Measurements from ENCODE around the gene CLDN19.
A peak's percentile ranks its signal among the peaks of the same experiment; 100 is the strongest.
"Not testable (repeated sequence)": the region's sequence is repeated elsewhere in the genome, so short reads cannot be mapped to it uniquely, and the experiment has no call there.

Gene CLDN19

GRCh38 chr1:42737257-42737656 is 2.8 kb downstream of the CLDN19 start:
- Mint-ChIP-seq H3K27me3 (no peaks in the 10 kb centered on the region), H3K4me1 (peaks cover 6% of the 10 kb centered on the region), H3K36me3 (ENCODE audit: low read depth) (no peaks in the 10 kb centered on the region), H3K4me3 (no peak overlapping the region), H3K27ac (no peak overlapping the region), H3K9me3 (no peaks in the 10 kb centered on the region)
- ATAC-seq (no peak), DNase-seq (no peak)

GRCh38 chr1:42736571-42737200 is 3.4 kb downstream of the CLDN19 start:
- ATAC-seq = no peak
- H3K27me3 Mint-ChIP-seq = no peaks in the 10 kb centered on the region
- peaks cover 6% of the 10 kb centered on the region for H3K4me1 Mint-ChIP-seq
- no peak overlapping the region for H3K4me3 Mint-ChIP-seq
- H3K27ac Mint-ChIP-seq = no peak overlapping the region
- no peaks in the 10 kb centered on the region for H3K9me3 Mint-ChIP-seq
- no peaks in the 10 kb centered on the region for H3K36me3 Mint-ChIP-seq (ENCODE audit: low read depth)
- no peak for DNase-seq

- Mint-ChIP-seq H3K36me3 (ENCODE audit: low read depth) (no peaks in the 10 kb centered on the region), H3K27me3 (no peaks in the 10 kb centered on the region), H3K9me3 (no peaks in the 10 kb centered on the region), H3K4me1 (peaks cover 6% of the 10 kb centered on the region), H3K27ac (no peak overlapping the region), H3K4me3 (no peak overlapping the region)
- DNase-seq (peak; percentile 13), ATAC-seq (no peak)
Measured at GRCh38 chr1:42736152-42736551, 3.9 kb downstream of the CLDN19 start.

GRCh38 chr1:42735477-42736105 is 4.4 kb downstream of the CLDN19 start:
- H3K27ac Mint-ChIP-seq = no peak overlapping the region
- H3K4me3 Mint-ChIP-seq = no peak overlapping the region
- no peaks in the 10 kb centered on the region for H3K36me3 Mint-ChIP-seq (ENCODE audit: low read depth)
- ATAC-seq (no peak), DNase-seq (no peak)
- peaks cover 8% of the 10 kb centered on the region for H3K4me1 Mint-ChIP-seq
- H3K9me3 Mint-ChIP-seq = no peaks in the 10 kb centered on the region
- H3K27me3 Mint-ChIP-seq = no peaks in the 10 kb centered on the region

GRCh38 chr1:42735056-42735455 is 5.0 kb downstream of the CLDN19 start:
- H3K4me1 Mint-ChIP-seq = peaks cover 8% of the 10 kb centered on the region
- no peaks in the 10 kb centered on the region for H3K36me3 Mint-ChIP-seq (ENCODE audit: low read depth)
- no peak overlapping the region for H3K27ac Mint-ChIP-seq
- no peaks in the 10 kb centered on the region for H3K27me3 Mint-ChIP-seq
- no peaks in the 10 kb centered on the region for H3K9me3 Mint-ChIP-seq
- DNase-seq (no peak), ATAC-seq (no peak)
- no peak overlapping the region for H3K4me3 Mint-ChIP-seq

GRCh38 chr1:42734201-42735035 is 5.6 kb downstream of the CLDN19 start:
- no peak overlapping the region for H3K27ac Mint-ChIP-seq

GRCh38 chr1:42733415-42734200 is 6.4 kb downstream of the CLDN19 start:
- H3K27ac Mint-ChIP-seq = no peak overlapping the region
- H3K4me1 Mint-ChIP-seq = peaks cover 8% of the 10 kb centered on the region
- no peak for ATAC-seq
- H3K27me3 Mint-ChIP-seq = no peaks in the 10 kb centered on the region
- no peak overlapping the region for H3K4me3 Mint-ChIP-seq
- H3K9me3 Mint-ChIP-seq = no peaks in the 10 kb centered on the region
- no peak for DNase-seq
- H3K36me3 Mint-ChIP-seq (ENCODE audit: low read depth) = no peaks in the 10 kb centered on the region

More at GRCh38 chr1:42734201-42735035, 5.6 kb downstream of the CLDN19 start:
- no peak for DNase-seq
- Mint-ChIP-seq H3K4me3 (no peak overlapping the region), H3K4me1 (peaks cover 8% of the 10 kb centered on the region), H3K27me3 (no peaks in the 10 kb centered on the region), H3K36me3 (ENCODE audit: low read depth) (no peaks in the 10 kb centered on the region), H3K9me3 (no peaks in the 10 kb centered on the region)
- ATAC-seq = no peak

- ATAC-seq (no peak), DNase-seq (no peak)
- Mint-ChIP-seq H3K4me3 (no peak overlapping the region), H3K9me3 (no peaks in the 10 kb centered on the region), H3K4me1 (peaks cover 6% of the 10 kb centered on the region), H3K36me3 (ENCODE audit: low read depth) (no peaks in the 10 kb centered on the region), H3K27ac (no peak overlapping the region), H3K27me3 (no peaks in the 10 kb centered on the region)
Measured at GRCh38 chr1:42732126-42732680, 7.8 kb downstream of the CLDN19 start.

GRCh38 chr1:42731585-42731984 is 8.5 kb downstream of the CLDN19 start:
- H3K4me1 Mint-ChIP-seq = peaks cover 4% of the 10 kb centered on the region
- H3K27me3 Mint-ChIP-seq = no peaks in the 10 kb centered on the region
- H3K27ac Mint-ChIP-seq = no peak overlapping the region
- no peaks in the 10 kb centered on the region for H3K9me3 Mint-ChIP-seq
- ATAC-seq (no peak), DNase-seq (no peak)
- no peaks in the 10 kb centered on the region for H3K36me3 Mint-ChIP-seq (ENCODE audit: low read depth)
- no peak overlapping the region for H3K4me3 Mint-ChIP-seq

- H3K27me3 Mint-ChIP-seq = no peaks in the 10 kb centered on the region
- peak; percentile 65 for DNase-seq
- ATAC-seq = peak; percentile 83
- H3K9me3 Mint-ChIP-seq = no peaks in the 10 kb centered on the region
- peaks cover 2% of the 10 kb centered on the region for H3K4me1 Mint-ChIP-seq
- H3K36me3 Mint-ChIP-seq (ENCODE audit: low read depth) = no peaks in the 10 kb centered on the region
- H3K27ac Mint-ChIP-seq = no peak overlapping the region
- no peak overlapping the region for H3K4me3 Mint-ChIP-seq
Measured at GRCh38 chr1:42730988-42731387, 9.0 kb downstream of the CLDN19 start.

GRCh38 chr1:42730002-42730401 is 10.0 kb downstream of the CLDN19 start:
- Mint-ChIP-seq H3K36me3 (ENCODE audit: low read depth) (no peaks in the 10 kb centered on the region), H3K4me3 (no peak overlapping the region), H3K27me3 (no peaks in the 10 kb centered on the region), H3K9me3 (no peaks in the 10 kb centered on the region), H3K4me1 (peaks cover 2% of the 10 kb centered on the region), H3K27ac (no peak overlapping the region)
- ATAC-seq = no peak
- no peak for DNase-seq

- not testable (repeated sequence) for H3K27me3 Mint-ChIP-seq; H3K27ac Mint-ChIP-seq; DNase-seq; H3K4me3 Mint-ChIP-seq; H3K9me3 Mint-ChIP-seq; ATAC-seq; H3K36me3 Mint-ChIP-seq (ENCODE audit: low read depth); H3K4me1 Mint-ChIP-seq
Measured at GRCh38 chr1:42725820-42726219, 14.2 kb downstream of the CLDN19 start.

- no peak overlapping the region for H3K27ac Mint-ChIP-seq
Measured at GRCh38 chr1:42723511-42723910, 16.5 kb downstream of the CLDN19 start.

GRCh38 chr1:42722403-42722802 is 17.6 kb downstream of the CLDN19 start:
- H3K36me3 Mint-ChIP-seq (ENCODE audit: low read depth); ATAC-seq; H3K4me1 Mint-ChIP-seq; H3K9me3 Mint-ChIP-seq; DNase-seq; H3K27ac Mint-ChIP-seq; H3K4me3 Mint-ChIP-seq; H3K27me3 Mint-ChIP-seq: not testable (repeated sequence)

More at GRCh38 chr1:42723511-42723910, 16.5 kb downstream of the CLDN19 start:
- ATAC-seq = no peak
- Mint-ChIP-seq H3K9me3 (no peaks in the 10 kb centered on the region), H3K4me3 (no peak overlapping the region), H3K27me3 (no peaks in the 10 kb centered on the region), H3K36me3 (ENCODE audit: low read depth) (no peaks in the 10 kb centered on the region), H3K4me1 (peaks cover 6% of the 10 kb centered on the region)
- DNase-seq = no peak
